Measurements from ENCODE around the gene ARHGAP9.
A peak's percentile ranks its signal among the peaks of the same experiment; 100 is the strongest.
"Not testable (repeated sequence)": the region's sequence is repeated elsewhere in the genome, so short reads cannot be mapped to it uniquely, and the experiment has no call there.

Gene ARHGAP9

DNA sequence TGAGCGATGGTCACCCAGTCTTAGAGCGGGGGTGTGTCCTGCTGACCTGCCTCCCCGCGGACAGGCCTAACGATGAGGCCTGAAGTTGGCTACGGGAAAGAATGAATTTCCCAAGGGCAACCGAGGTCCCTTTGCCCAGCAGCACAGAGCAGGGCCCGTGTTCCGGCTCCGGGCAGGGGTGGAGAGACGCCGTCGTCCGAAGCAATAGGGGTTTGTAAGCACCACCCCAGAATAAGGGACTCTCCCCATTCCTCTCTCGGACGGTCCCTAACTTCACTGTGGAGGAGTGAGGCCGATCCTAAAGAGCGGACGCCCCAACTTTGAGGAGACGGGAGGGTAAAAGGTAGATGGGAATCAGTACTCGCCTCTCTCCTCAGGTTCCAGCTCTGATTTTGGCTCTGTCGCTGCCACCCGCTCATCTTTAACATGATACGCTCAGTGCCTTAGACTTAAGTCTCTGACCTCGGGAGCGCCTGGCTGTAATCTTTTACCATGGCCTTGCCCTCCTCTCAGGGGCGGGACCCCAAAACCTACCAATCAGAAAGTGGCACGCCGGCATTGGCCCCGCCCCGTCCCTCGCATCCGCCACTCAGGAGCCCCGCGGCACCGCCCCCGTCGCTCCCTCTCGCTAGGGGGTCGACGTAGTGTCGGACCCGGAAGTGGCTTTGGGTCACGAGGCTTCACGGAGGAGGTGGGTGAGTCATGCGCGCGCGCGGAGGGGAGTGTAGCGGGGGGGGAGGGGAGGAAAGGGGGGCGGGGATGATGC, 40.6 kb upstream of the ARHGAP9 start, which contains the start of gene DDIT3:
DDIT3 (minus strand) TSS at position 462 of the 766 bp plus-strand sequence. CDS start 3,108 bp downstream, outside the sequence.
- TF ChIP-seq, protein P1, sequence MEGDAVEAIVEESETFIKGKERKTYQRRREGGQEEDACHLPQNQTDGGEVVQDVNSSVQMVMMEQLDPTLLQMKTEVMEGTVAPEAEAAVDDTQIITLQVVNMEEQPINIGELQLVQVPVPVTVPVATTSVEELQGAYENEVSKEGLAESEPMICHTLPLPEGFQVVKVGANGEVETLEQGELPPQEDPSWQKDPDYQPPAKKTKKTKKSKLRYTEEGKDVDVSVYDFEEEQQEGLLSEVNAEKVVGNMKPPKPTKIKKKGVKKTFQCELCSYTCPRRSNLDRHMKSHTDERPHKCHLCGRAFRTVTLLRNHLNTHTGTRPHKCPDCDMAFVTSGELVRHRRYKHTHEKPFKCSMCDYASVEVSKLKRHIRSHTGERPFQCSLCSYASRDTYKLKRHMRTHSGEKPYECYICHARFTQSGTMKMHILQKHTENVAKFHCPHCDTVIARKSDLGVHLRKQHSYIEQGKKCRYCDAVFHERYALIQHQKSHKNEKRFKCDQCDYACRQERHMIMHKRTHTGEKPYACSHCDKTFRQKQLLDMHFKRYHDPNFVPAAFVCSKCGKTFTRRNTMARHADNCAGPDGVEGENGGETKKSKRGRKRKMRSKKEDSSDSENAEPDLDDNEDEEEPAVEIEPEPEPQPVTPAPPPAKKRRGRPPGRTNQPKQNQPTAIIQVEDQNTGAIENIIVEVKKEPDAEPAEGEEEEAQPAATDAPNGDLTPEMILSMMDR (IDR thresholded peaks at IDR 0.05; ENCODE audit: control insufficient read depth, insufficient read depth, low read depth, low read length, missing control alignments): no peak
- H3K4me3 ChIP-seq (ENCODE audit: control insufficient read depth, low read depth, low read length): peak within 1 kb of the TSS; percentile 97
- peak; percentile 92 for DNase-seq (ENCODE audit: low read depth)

DNA sequence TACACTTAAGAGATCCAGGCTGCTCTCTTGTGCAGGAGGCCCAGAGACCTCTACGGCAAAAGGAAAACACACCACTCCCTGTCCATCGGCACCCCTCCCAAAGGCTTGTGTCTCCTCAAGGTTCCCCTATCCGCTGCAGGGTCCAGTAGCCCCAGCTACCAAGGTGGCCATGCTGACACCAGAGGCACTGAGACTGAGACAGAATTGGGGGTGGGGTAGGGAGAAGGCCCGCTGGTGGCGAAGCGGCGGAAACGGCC, 40.1 kb upstream of the ARHGAP9 start:
- TF ChIP-seq, protein P1 (IDR thresholded peaks at IDR 0.05; ENCODE audit: control insufficient read depth, insufficient read depth, low read depth, low read length, missing control alignments): no peak
- H3K4me3 ChIP-seq (ENCODE audit: control insufficient read depth, low read depth, low read length): peak overlapping the region; percentile 97
- DNase-seq (ENCODE audit: low read depth): no peak

DNA sequence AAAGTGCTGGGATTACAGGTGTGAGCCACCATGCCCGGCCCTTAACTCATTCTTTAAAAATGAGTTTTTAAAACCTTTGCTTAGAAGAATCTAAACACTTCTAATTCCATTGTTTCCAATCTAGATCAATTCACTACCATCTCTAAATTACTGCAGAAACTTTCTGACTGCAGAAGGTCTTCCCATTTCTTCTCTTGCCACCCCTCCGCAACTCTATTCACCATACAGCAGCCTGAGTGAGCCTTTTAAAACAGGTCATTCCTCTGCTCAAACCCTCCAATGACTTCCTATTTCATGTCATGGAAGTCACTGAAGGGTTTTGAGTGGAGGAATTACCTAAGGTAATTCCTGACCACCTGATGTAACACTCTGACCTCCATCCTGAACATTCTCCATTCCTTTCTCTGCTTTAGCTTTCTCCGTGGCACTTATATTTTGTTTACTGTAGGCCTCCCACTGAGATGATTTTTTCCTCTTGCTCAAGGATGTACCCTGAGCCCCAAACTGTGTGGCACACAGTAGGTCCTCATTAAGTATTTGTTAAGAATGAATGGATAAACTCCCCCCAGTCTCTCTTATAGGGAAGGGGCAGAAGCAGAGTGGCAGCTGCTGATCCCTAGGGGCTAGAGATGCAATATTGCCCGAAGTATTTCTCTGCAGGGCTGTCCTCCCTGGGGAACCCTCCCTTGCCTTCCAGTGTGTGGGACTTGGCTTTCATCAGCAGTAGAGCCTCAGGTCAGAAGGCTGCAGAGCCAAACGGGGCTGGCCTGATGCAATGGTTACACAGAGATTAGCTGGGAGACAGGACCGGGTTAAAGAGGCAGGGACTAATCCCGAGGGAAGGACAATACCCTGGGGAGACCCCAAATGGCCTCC, 39.5 kb upstream of the ARHGAP9 start:
- no peak for DNase-seq (ENCODE audit: low read depth)
- TF ChIP-seq, protein P1 (IDR thresholded peaks at IDR 0.05; ENCODE audit: control insufficient read depth, insufficient read depth, low read depth, low read length, missing control alignments): no peak

DNA sequence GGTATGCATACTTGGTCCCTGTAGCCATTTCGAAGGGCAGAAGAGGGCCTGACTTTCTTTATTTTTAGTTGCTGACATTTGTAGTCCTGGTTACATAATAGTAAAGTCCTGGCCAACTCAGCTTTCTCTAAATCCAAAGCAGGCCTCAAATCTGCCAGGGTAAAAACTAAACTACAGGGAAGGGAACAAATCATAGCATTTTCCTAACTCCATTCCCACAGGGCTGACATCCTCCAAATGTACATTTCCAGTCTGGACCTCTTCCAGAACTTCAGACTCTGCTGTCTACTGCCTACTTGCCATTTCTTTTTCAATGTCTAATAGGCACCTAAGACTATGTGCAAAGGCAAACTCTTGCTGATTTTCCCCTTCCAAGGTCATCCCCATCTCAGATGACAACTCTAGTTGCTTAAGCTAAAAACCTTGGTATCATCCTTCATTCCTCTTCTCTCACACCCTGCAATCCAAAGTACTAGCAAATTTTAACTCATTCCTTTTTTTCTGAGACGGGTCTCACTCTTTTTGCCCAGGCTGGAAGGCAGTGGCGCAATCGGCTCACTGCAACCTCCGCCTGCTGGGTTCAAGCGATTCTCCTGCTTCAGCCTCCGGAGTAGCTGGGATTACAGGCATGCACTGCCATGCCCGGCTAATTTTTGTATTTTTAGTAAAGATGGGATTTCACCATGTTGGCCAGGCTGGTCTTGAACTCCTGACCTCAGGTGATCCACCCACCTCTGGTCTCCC, 38.7 kb upstream of the ARHGAP9 start:
- TF ChIP-seq, protein P1 (IDR thresholded peaks at IDR 0.05; ENCODE audit: control insufficient read depth, insufficient read depth, low read depth, low read length, missing control alignments): no peak
- H3K4me3 ChIP-seq (ENCODE audit: control insufficient read depth, low read depth, low read length): peak overlapping the region; percentile 97
- DNase-seq (ENCODE audit: low read depth): no peak

More for the DNA sequence above, 39.5 kb upstream of the ARHGAP9 start:
- H3K4me3 ChIP-seq (ENCODE audit: control insufficient read depth, low read depth, low read length): peak overlapping the region; percentile 97

DNA sequence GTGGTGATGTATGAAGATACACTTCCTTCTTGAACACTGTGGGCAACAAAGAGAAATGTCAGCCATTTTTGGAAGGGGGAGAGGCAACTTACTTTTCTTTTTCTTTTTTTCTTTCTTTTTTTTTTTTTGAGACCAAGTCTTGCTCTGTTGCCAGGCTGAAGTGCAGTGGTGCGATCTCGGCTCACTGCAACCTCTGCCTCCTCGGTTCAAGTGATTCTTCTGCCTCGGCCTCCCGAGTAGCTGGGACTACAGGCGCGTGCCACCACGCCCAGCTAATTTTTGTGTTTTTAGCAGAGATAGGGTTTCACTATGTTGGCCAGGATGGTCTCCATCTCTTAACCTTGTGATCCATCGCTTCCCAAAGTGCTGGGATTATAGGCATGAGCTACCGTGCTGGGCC, 38.1 kb upstream of the ARHGAP9 start:
- peak overlapping the region; percentile 97 for H3K4me3 ChIP-seq (ENCODE audit: control insufficient read depth, low read depth, low read length)
- DNase-seq (ENCODE audit: low read depth): not testable (repeated sequence)

DNA sequence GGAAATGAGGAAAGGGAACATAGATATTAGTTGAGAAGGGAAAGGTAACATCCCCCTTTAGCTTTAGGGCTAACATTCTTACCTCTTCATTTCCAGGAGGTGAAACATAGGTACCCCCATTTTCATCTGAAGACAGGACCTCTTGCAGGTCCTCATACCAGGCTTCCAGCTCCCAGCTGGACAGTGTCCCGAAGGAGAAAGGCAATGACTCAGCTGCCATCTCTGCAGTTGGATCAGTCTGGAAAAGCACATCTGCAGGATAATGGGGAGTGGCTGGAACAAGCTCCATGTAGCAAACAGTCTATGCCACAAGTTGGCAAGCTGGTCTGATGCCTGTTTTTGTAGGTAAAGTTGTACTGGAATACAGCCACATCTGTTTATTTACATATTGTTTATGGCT, 37.5 kb upstream of the ARHGAP9 start:
- DNase-seq (ENCODE audit: low read depth): no peak
- H3K4me3 ChIP-seq (ENCODE audit: control insufficient read depth, low read depth, low read length): no peak overlapping the region
- TF ChIP-seq, protein P1 (IDR thresholded peaks at IDR 0.05; ENCODE audit: control insufficient read depth, insufficient read depth, low read depth, low read length, missing control alignments): no peak
